ENCODE results near the gene PSMD1.

GRCh38 chr2:231062776-231063175 is 6.1 kb downstream of the PSMD1 start:
- TF ChIP-seq GATA3 (IDR thresholded peaks at IDR 0.05; ENCODE audit: low read depth, low read length) (no peak), GATA2 (IDR thresholded peaks at IDR 0.05; ENCODE audit: low read depth, low read length) (no peak)

All from SH-SY5Y (cell line).